Lower lobe of right lung (tissue), 2 donors: ENCODE results near the gene FATE1. TPM values are rescaled to one million over a fixed set of nuclear protein-coding genes. Genes with fewer than 3 reads are reported as not detected.

Source experiments
- ATAC-seq, 2 donors: fragments of 200-7000 bp; cut with Tn5 transposase; one replicate each; pipeline ENCODE4 v1.9.1; 2020 to 2022; ENCODE audit warnings: mild to moderate bottlenecking in 2 of 2, moderate library complexity in 2 of 2
- DNase-seq: peaks from one replicate; pipeline ENCODE4 v3.0.0-alpha.2; 2020
- H3K27ac ChIP-seq: fragments of 200-600 bp; one replicate; pipeline ENCODE4 v1.8.0; 2022
- H3K27me3 ChIP-seq: fragments of 200-600 bp; one replicate; pipeline ENCODE4 v1.8.0; 2022; ENCODE audit warnings: low read depth
- H3K36me3 ChIP-seq: fragments of 200-600 bp; one replicate; pipeline ENCODE4 v1.8.0; 2022; ENCODE audit warnings: mild to moderate bottlenecking
- H3K4me1 ChIP-seq: fragments of 200-600 bp; one replicate; pipeline ENCODE4 v1.8.0; 2022
- H3K4me3 ChIP-seq: fragments of 200-600 bp; one replicate; pipeline ENCODE4 v1.8.0; 2022; ENCODE audit warnings: mild to moderate bottlenecking
- H3K9me3 ChIP-seq: fragments of 200-600 bp; one replicate; pipeline ENCODE4 v1.8.0; 2022
- intact Hi-C: fragments of 100-400 bp; cut with DNase I; formaldehyde crosslinking; loops from one replicate; pipeline ENCODE4 v1.11.0; 2022
- total RNA-seq: library from RNA; stranded (reverse); fragmentation: NEBNext Ultra II Directional; extraction: Animal tissue kit (Norgen Biotek cat#: 25700); gene quantifications from one replicate; pipeline ENCODE4 v1.2.1, GENCODE V29; 2021
- TF ChIP-seq, protein P1 (sequence below): fragments of 200-600 bp; IDR thresholded peaks from one replicate; pipeline ENCODE4 v1.8.0; 2022; ENCODE audit warnings: antibody characterized with exemption, mild to moderate bottlenecking
- donor health status: DM: no; HTN: yes; CAD: no; lungs with severe emphysema.

Gene FATE1
- total RNA-seq, 1 donor from 2014 or later, result not detected

DNA sequence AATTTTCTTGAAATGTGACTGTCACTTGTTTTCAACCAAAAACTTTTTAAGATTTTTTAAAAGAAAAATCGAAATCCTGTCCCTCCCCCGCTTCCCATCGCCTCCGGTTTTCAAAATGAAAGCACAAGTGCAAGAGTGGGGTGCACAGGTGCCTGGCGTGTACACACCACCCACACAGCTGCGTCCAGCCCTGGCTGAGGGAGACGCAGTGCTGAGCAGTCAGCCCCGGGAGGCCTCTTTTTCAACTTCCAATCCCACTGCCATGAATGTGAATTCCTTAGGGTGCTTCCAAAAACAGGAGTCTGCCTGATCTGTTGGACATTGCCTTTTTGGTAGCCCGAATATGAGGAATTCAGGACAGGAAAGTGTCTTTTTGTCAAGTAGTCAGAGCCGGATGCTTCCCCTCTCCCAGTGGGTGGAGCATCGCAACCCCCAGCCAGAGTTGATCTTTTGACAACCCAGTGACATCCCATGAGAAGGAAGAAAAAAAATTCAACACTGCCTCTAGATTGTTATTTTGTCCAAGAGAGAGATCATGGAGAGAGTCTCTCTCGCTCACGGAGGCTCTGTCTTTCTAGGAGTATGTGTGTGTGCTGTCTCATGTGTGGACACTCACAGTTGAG lies 11.7 kb upstream of the FATE1 start:
- Histone ChIP-seq H3K27me3 (no peaks in the 10 kb centered on the region), H3K27ac (no peak overlapping the region), H3K9me3 (no peaks in the 10 kb centered on the region), H3K4me3 (no peak overlapping the region), H3K4me1 (no peaks in the 10 kb centered on the region), H3K36me3 (no peaks in the 10 kb centered on the region)
- no peak for DNase-seq
- TF ChIP-seq, protein P1, sequence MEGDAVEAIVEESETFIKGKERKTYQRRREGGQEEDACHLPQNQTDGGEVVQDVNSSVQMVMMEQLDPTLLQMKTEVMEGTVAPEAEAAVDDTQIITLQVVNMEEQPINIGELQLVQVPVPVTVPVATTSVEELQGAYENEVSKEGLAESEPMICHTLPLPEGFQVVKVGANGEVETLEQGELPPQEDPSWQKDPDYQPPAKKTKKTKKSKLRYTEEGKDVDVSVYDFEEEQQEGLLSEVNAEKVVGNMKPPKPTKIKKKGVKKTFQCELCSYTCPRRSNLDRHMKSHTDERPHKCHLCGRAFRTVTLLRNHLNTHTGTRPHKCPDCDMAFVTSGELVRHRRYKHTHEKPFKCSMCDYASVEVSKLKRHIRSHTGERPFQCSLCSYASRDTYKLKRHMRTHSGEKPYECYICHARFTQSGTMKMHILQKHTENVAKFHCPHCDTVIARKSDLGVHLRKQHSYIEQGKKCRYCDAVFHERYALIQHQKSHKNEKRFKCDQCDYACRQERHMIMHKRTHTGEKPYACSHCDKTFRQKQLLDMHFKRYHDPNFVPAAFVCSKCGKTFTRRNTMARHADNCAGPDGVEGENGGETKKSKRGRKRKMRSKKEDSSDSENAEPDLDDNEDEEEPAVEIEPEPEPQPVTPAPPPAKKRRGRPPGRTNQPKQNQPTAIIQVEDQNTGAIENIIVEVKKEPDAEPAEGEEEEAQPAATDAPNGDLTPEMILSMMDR, result no peak
- intact Hi-C loops, result no loop called here
- no peak for ATAC-seq

DNA sequence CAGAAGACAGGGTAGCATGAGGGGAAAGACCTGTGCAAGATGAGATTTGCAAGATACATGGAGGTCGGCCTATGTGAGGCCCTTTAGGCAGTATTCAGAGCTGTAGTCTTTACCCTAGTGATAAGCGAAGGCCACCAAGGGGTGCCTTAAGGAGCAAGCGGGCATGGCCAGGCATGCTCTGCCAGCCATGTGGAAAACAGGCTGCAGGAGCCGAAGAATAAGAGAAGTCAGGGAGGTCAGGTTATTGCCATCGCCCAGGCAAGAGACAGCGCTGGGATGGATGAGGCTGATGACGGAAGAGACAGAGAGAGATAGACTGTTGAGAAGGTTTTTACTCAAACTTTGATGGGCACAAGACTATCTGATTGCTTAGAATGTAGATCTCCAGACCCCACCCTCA lies 7.0 kb upstream of the FATE1 start:
- Histone ChIP-seq H3K4me3 (no peak overlapping the region), H3K27ac (no peak overlapping the region), H3K9me3 (no peaks in the 10 kb centered on the region), H3K27me3 (no peaks in the 10 kb centered on the region), H3K4me1 (no peaks in the 10 kb centered on the region), H3K36me3 (no peaks in the 10 kb centered on the region)
- TF ChIP-seq, protein P1, result no peak
- intact Hi-C loops, result no loop called here
- ATAC-seq, result no peak
- DNase-seq, result no peak

DNA sequence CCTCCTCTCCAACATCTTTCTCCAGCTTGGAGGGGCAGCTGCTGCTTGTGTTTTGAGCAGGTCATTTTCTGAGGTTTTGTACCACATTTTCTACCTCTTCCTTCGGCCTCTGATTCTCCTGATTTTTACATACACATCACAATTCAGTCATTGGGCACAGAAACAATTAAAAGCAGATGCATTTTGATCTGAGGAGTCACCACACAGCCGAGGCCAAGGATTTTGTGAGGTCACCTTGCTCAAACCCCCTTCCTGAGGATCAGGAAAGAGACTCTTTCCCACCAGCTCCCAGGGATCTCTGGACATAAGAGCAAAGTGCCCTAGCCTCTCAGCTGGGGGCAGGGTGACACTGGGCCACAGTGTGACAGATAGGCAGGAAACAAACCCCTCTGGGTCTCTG lies 5.4 kb upstream of the FATE1 start:
- no peaks in the 10 kb centered on the region for H3K4me1 ChIP-seq
- no peak overlapping the region for H3K27ac ChIP-seq
- H3K4me3 ChIP-seq, result no peak overlapping the region
- H3K27me3 ChIP-seq, result no peaks in the 10 kb centered on the region
- DNase-seq (no peak), ATAC-seq (no peak)
- no peaks in the 10 kb centered on the region for H3K36me3 ChIP-seq
- TF ChIP-seq, protein P1, result no peak
- no peaks in the 10 kb centered on the region for H3K9me3 ChIP-seq
- intact Hi-C loops, result no loop called here

DNA sequence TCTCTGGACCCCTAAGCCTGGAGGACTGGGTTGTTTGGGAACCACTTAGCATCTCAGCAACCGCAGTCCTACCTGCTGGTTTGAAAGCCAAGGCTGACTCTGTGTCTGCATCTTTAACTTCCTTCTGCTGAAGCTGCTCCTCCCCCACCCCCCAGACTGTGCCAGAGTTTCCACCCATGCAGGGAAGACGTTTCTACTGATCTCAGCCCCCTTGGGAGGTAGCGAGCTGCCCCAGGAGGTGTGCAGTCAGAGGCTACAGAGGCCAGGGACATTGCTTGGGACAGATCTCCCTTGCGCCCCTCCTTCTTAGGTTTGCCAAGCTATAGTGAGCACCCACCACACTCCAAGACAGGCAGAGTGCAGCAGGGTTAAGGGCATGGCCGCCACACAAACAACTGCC lies 4.7 kb upstream of the FATE1 start:
- intact Hi-C loops, result no loop called here
- no peak overlapping the region for H3K27ac ChIP-seq

DNA sequence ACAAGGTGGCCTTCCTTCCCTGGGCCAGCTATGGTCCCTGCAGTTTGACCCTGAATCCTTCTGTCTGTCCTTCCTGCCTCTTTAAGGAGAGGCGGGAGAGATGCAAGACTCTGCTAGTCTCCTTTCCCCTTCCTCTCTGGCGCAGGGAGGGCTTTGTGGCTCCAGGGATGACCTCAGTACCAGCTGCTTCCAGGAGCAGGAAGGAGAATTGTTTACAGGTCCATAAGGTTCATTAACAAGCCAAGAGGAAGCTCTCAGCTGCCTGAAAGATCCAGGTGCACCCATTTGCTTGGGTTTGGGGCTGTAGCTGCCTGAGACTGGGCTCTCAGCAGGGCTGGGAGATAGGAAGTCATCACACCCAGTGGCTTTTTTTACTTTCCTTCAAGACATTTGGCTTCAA lies 4.0 kb upstream of the FATE1 start:
- intact Hi-C loops, result no loop called here
- DNase-seq, result no peak
- Histone ChIP-seq H3K27me3 (no peaks in the 10 kb centered on the region), H3K4me1 (no peaks in the 10 kb centered on the region), H3K27ac (no peak overlapping the region), H3K36me3 (no peaks in the 10 kb centered on the region), H3K4me3 (no peak overlapping the region), H3K9me3 (no peaks in the 10 kb centered on the region)
- TF ChIP-seq, protein P1, result no peak
- ATAC-seq, result no peak

More for the DNA sequence above, 4.7 kb upstream of the FATE1 start:
- Histone ChIP-seq H3K4me1 (no peaks in the 10 kb centered on the region), H3K27me3 (no peaks in the 10 kb centered on the region), H3K36me3 (no peaks in the 10 kb centered on the region), H3K9me3 (no peaks in the 10 kb centered on the region), H3K4me3 (no peak overlapping the region)
- DNase-seq, result no peak
- no peak for ATAC-seq
- TF ChIP-seq, protein P1, result no peak
